ENCODE data around the gene PSG7.
A peak's percentile ranks its signal among the peaks of the same experiment; 100 is the strongest.
"Not testable (repeated sequence)": the region's sequence is repeated elsewhere in the genome, so short reads cannot be mapped to it uniquely, and the experiment has no call there.

PSG7 gene

GRCh38 chr19:42932485-42933101, 4.4 kb downstream of the PSG7 start:
- DNase-seq (ENCODE audit: low read depth, low spot score) = peak; percentile 86
- H3K4me3 ChIP-seq (ENCODE audit: low read depth, low read length); POLR2A ChIA-PET: not testable (repeated sequence)
- CTCF ChIA-PET = interaction anchor here (0.7 to 1.5 kb wide), 6 partner anchors 9 to 102 kb away, joined by 3 to 5 read pairs (median 4); partner anchors contain the start of gene PSG11

DNA sequence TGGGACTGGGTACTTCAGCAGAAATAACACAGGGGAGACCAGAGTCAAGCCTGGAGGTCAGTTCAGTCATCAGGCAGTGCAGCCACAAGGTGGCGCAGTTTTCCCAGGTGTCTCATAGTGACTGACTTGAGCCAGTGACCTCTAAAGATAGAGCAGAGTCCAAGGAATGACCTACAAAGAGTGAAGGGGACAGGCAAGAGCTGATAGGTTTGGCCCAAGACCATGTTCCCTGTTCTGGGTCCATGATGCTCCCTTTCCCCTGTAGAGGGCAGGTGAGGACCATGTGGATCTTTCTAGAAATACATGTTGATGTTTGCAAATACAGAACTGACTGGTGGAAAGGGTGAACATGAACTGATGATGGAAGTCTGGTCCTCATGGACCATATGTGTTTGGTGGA, 6.8 kb downstream of the PSG7 start:
- peak; percentile 29 for DNase-seq (ENCODE audit: low read depth, low spot score)
- CTCF ChIA-PET = interaction anchor here (0.9 to 1.8 kb wide), 4 partner anchors 99 to 160 kb away, joined by 3 to 16 read pairs (median 6); no protein-coding TSS in a partner anchor
- H3K4me3 ChIP-seq (ENCODE audit: low read depth, low read length); POLR2A ChIA-PET: not testable (repeated sequence)
- TF ChIP-seq, protein P1, sequence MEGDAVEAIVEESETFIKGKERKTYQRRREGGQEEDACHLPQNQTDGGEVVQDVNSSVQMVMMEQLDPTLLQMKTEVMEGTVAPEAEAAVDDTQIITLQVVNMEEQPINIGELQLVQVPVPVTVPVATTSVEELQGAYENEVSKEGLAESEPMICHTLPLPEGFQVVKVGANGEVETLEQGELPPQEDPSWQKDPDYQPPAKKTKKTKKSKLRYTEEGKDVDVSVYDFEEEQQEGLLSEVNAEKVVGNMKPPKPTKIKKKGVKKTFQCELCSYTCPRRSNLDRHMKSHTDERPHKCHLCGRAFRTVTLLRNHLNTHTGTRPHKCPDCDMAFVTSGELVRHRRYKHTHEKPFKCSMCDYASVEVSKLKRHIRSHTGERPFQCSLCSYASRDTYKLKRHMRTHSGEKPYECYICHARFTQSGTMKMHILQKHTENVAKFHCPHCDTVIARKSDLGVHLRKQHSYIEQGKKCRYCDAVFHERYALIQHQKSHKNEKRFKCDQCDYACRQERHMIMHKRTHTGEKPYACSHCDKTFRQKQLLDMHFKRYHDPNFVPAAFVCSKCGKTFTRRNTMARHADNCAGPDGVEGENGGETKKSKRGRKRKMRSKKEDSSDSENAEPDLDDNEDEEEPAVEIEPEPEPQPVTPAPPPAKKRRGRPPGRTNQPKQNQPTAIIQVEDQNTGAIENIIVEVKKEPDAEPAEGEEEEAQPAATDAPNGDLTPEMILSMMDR (IDR thresholded peaks at IDR 0.05; ENCODE audit: insufficient read depth, low read length, missing control alignments) = peak; percentile 50

GRCh38 chr19:42928896-42929295, 8.1 kb downstream of the PSG7 start:
- ChIA-PET CTCF (interaction anchor here (0.9 to 1.8 kb wide), 4 partner anchors 21 to 173 kb away, joined by 3 to 16 read pairs (median 6); no protein-coding TSS in a partner anchor), POLR2A (no interaction called here)
- TF ChIP-seq, protein P1 (IDR thresholded peaks at IDR 0.05; ENCODE audit: insufficient read depth, low read length, missing control alignments) = no peak
- DNase-seq (ENCODE audit: low read depth, low spot score) = no peak
- H3K4me3 ChIP-seq (ENCODE audit: low read depth, low read length) = no peak overlapping the region

DNA sequence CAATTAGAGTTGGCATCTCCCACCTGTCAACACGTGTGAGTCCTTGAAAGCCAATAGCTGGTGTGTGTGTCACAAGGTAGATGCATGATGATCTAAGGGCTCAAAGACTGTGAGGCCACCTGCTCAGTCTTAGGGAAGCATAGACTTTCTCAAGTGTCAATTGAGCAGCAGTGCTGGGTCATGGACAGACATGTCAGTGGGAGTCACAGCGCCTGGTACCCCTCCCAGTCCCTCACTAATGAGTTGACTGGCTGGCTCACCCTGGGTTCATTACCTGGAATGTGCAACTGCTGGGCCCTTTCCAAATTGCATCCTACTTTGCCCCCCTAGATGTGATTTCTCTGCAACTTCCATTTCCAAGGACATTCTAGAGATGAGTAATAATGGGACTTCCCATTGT, 10.2 kb downstream of the PSG7 start:
- DNase-seq (ENCODE audit: low read depth, low spot score) = no peak
- TF ChIP-seq, protein P1 (IDR thresholded peaks at IDR 0.05; ENCODE audit: insufficient read depth, low read length, missing control alignments) = no peak
- no peak overlapping the region for H3K4me3 ChIP-seq (ENCODE audit: low read depth, low read length)
- ChIA-PET CTCF (interaction anchor here (1.0 to 1.3 kb wide), 2 partner anchors 134 to 136 kb away, joined by 3 to 4 read pairs; no protein-coding TSS in a partner anchor), POLR2A (no interaction called here)

DNA sequence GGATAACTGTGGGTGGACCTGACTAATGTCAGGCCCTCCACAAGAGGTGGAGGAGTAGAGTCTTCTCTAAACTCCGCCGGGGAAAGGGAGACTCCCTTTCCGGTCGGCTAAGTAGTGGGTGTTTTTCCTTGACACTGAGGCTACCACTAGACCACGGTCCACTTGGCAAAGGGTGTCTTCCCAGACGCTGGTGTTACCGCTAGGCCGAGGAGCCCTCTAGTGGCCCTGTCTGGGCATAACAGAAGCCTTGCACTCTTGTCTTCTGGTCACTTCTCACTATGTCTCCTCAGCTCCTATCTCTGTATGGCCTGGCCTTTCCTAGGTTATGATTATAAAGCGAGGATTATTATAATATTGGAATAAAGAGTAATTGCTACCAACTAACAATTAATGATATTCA, 13.9 kb downstream of the PSG7 start:
- DNase-seq (ENCODE audit: low read depth, low spot score); H3K4me3 ChIP-seq (ENCODE audit: low read depth, low read length); POLR2A ChIA-PET: not testable (repeated sequence)
- CTCF ChIA-PET = interaction anchor here (0.8 to 4.4 kb wide), 10 partner anchors 9 to 239 kb away, joined by 3 to 34 read pairs (median 3); no protein-coding TSS in a partner anchor
- TF ChIP-seq, protein P1 (IDR thresholded peaks at IDR 0.05; ENCODE audit: insufficient read depth, low read length, missing control alignments) = peak; percentile 71

- DNase-seq (ENCODE audit: low read depth, low spot score); H3K4me3 ChIP-seq (ENCODE audit: low read depth, low read length); POLR2A ChIA-PET: not testable (repeated sequence)
- CTCF ChIA-PET = interaction anchor here (1.0 to 1.4 kb wide), 3 partner anchors 8 to 227 kb away, joined by 3 to 6 read pairs (median 4); no protein-coding TSS in a partner anchor
Measured at GRCh38 chr19:42920971-42921370, 16.0 kb downstream of the PSG7 start.

- TF ChIP-seq, protein P1 (IDR thresholded peaks at IDR 0.05; ENCODE audit: insufficient read depth, low read length, missing control alignments) = no peak
- DNase-seq (ENCODE audit: low read depth, low spot score) = no peak
- POLR2A ChIA-PET = no interaction called here
- H3K4me3 ChIP-seq (ENCODE audit: low read depth, low read length) = no peak overlapping the region
- CTCF ChIA-PET = interaction anchor here (1.0 to 2.6 kb wide), 2 partner anchors 63 to 127 kb away, joined by 3 to 12 read pairs; no protein-coding TSS in a partner anchor
Measured at GRCh38 chr19:42919757-42920079, 17.3 kb downstream of the PSG7 start.

Data from AG04449 (cell line).